Liver (tissue), 9 donors: ENCODE measurements around the gene SLC37A4. TPM values are rescaled to one million over a fixed set of nuclear protein-coding genes. Genes with fewer than 3 reads are reported as not detected.
"Not testable (repeated sequence)": the region's sequence is repeated elsewhere in the genome, so short reads cannot be mapped to it uniquely, and the experiment has no call there.

Experiments
- DNase-seq: peaks from one replicate; pipeline ENCODE4 v3.0.0-alpha.2; 2017; ENCODE audit warnings: low spot score
- H3K27ac ChIP-seq, 2 donors: one replicate each; pipeline ENCODE4 v1.7.0; 2013; ENCODE audit warnings: inconsistent platforms in 2 of 2, low read length in 2 of 2, control low read depth in 1 of 2, low read depth in 1 of 2, mild to moderate bottlenecking in 1 of 2
- H3K27me3 ChIP-seq, 4 donors: one replicate each; pipeline versions ENCODE4 v1.6.1 to v1.7.0; 2013; ENCODE audit warnings: low read length in 3 of 4, inconsistent platforms in 1 of 4, mild to moderate bottlenecking in 1 of 4, moderate library complexity in 1 of 4; ENCODE audit not compliant: control insufficient read depth in 4 of 4, insufficient read depth in 4 of 4
- H3K36me3 ChIP-seq, 4 donors: one replicate each; pipeline versions ENCODE4 v1.6.1 to v1.7.0; 2013; ENCODE audit warnings: low read length in 3 of 4, mild to moderate bottlenecking in 3 of 4, low read depth in 1 of 4, moderate library complexity in 1 of 4; ENCODE audit not compliant: control insufficient read depth in 4 of 4, insufficient read depth in 3 of 4
- H3K4me1 ChIP-seq, 4 donors: one replicate each; pipeline versions ENCODE4 v1.6.1 to v1.7.0; 2013; ENCODE audit warnings: low read length in 3 of 4, mild to moderate bottlenecking in 3 of 4, moderate library complexity in 1 of 4; ENCODE audit not compliant: control insufficient read depth in 4 of 4, insufficient read depth in 4 of 4
- H3K4me3 ChIP-seq, 3 donors: one replicate each; pipeline versions ENCODE4 v1.6.1 to v1.7.0; 2013; ENCODE audit warnings: low read length in 3 of 3, control low read depth in 1 of 3, low read depth in 1 of 3, mild to moderate bottlenecking in 1 of 3
- H3K9ac ChIP-seq, 2 donors: one replicate each; pipeline ENCODE4 v1.7.0; 2013; ENCODE audit warnings: low read length in 2 of 2, mild to moderate bottlenecking in 2 of 2, moderate library complexity in 2 of 2, control low read depth in 1 of 2, low read depth in 1 of 2
- H3K9me3 ChIP-seq, 4 donors: one replicate each; pipeline versions ENCODE4 v1.6.1 to v1.7.0; 2013; ENCODE audit warnings: low read length in 3 of 4; ENCODE audit not compliant: control insufficient read depth in 4 of 4
- EGR1 ChIP-seq, 2 donors: IDR thresholded peaks; 2 replicates each; pipeline ENCODE4 v1.6.1; 2016 to 2018; ENCODE audit warnings: antibody characterized with exemption in 2 of 2, low read depth in 2 of 2
- FOXA1 ChIP-seq: IDR thresholded peaks from 2 replicates; pipeline ENCODE4 v1.6.1; 2016; ENCODE audit warnings: antibody characterized with exemption
- GABPA ChIP-seq, 2 donors: IDR thresholded peaks in 1 of 2; conservative IDR thresholded peaks in 1 of 2; 2 replicates each; pipeline ENCODE4 v1.6.1; 2016; ENCODE audit warnings: antibody characterized with exemption in 2 of 2, mild to moderate bottlenecking in 1 of 2, moderate library complexity in 1 of 2
- HNF4A ChIP-seq, 2 donors: conservative IDR thresholded peaks; 2 replicates each; pipeline ENCODE4 v1.6.1; 2016; ENCODE audit warnings: antibody characterized with exemption in 2 of 2, mild to moderate bottlenecking in 2 of 2
- HNF4G ChIP-seq: IDR thresholded peaks from 2 replicates; pipeline ENCODE4 v1.6.1; 2016; ENCODE audit warnings: antibody characterized with exemption
- RAD21 ChIP-seq, 2 donors: IDR thresholded peaks; 2 replicates each; pipeline ENCODE4 v1.6.1; 2016; ENCODE audit warnings: antibody characterized with exemption in 2 of 2, mild to moderate bottlenecking in 2 of 2
- REST ChIP-seq: IDR thresholded peaks from 2 replicates; pipeline ENCODE4 v1.6.1; 2016; ENCODE audit warnings: antibody characterized with exemption, mild to moderate bottlenecking
- RXRA ChIP-seq, 2 donors: IDR thresholded peaks; 2 replicates each; pipeline ENCODE4 v1.6.1; 2017 to 2018; ENCODE audit warnings: antibody characterized with exemption in 2 of 2, mild to moderate bottlenecking in 1 of 2
- TAF1 ChIP-seq: conservative IDR thresholded peaks from 2 replicates; pipeline ENCODE4 v1.6.1; 2016; ENCODE audit warnings: antibody characterized with exemption, mild to moderate bottlenecking
- WGBS: extraction: QIAGEN DNeasy Blood & Tissue Kit; methylation state at CpG from one replicate; pipeline ENCODE4 v1.1.7; 2013; 5-methylcytosine and 5-hydroxymethylcytosine counted together
- polyA plus RNA-seq, 2 donors: library from polyadenylated mRNA; stranded (reverse) in 1 of 2; unstranded in 1 of 2; fragments of 200-250 nt in 1 of 2; fragments of >200 nt in 1 of 2; fragmentation: Nextera tagmentation in 1 of 2; extraction: Ambion mirVana in 1 of 2; gene quantifications; one replicate each; pipeline versions ENCODE4 v1.2.1 to v1.2.3, GENCODE V29; 2013 to 2015
- total RNA-seq, 2 donors: library from RNA; depleted of rRNA; stranded (reverse); fragments of >200 nt; gene quantifications; one replicate each; pipeline ENCODE4 v1.2.3, GENCODE V29; 2014
- TF ChIP-seq, protein P1 (sequence below): IDR thresholded peaks from 2 replicates; pipeline ENCODE4 v1.6.1; 2016; ENCODE audit warnings: antibody characterized with exemption
- TF ChIP-seq, protein P2 (sequence below): IDR thresholded peaks from 2 replicates; pipeline ENCODE4 v1.6.1; 2016; ENCODE audit warnings: antibody characterized with exemption
- TF ChIP-seq, protein P3 (sequence below): IDR thresholded peaks from 2 replicates; pipeline ENCODE4 v1.6.1; 2016; ENCODE audit warnings: antibody characterized with exemption
- donor health status: healthy.
- donor health status: healthy.
- donor health status: healthy.
- donor health status: healthy.
- donor health status: healthy.

Gene SLC37A4
- total and polyA plus RNA-seq, 4 donors: 62.7 to 184 (median 96.3) TPM

DNA sequence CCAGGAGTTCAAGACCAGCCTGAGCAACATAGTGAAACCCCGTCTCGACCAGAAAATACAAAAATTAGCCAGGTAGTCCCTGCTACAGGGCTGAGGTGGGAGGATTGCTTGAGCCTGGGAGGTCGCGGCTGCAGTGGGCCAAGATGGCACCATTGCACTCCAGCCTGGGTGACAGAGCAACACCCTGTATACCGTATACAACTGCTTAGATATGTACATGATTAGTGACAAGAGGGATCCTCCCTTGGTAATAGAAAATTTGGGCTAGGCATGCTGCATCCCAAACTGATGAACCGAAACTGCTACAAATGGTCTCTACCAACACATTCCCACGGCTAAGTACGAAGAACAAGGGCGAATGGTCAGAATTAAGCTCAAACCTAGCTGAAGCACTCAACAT is 12.2 kb upstream of the SLC37A4 start (continued):
- TF ChIP-seq, protein P1, sequence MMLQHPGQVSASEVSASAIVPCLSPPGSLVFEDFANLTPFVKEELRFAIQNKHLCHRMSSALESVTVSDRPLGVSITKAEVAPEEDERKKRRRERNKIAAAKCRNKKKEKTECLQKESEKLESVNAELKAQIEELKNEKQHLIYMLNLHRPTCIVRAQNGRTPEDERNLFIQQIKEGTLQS: no peak

- 95% methylated on average over 4 of the region's 4 CpGs for WGBS
- DNase-seq: no peak
- TF ChIP-seq, protein P2, sequence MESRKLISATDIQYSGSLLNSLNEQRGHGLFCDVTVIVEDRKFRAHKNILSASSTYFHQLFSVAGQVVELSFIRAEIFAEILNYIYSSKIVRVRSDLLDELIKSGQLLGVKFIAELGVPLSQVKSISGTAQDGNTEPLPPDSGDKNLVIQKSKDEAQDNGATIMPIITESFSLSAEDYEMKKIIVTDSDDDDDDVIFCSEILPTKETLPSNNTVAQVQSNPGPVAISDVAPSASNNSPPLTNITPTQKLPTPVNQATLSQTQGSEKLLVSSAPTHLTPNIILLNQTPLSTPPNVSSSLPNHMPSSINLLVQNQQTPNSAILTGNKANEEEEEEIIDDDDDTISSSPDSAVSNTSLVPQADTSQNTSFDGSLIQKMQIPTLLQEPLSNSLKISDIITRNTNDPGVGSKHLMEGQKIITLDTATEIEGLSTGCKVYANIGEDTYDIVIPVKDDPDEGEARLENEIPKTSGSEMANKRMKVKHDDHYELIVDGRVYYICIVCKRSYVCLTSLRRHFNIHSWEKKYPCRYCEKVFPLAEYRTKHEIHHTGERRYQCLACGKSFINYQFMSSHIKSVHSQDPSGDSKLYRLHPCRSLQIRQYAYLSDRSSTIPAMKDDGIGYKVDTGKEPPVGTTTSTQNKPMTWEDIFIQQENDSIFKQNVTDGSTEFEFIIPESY: no peak
- TF ChIP-seq EGR1 (IDR thresholded peaks at IDR 0.05; ENCODE audit: low read depth in 2 of 2) (no peak), RXRA (IDR thresholded peaks at IDR 0.05) (no peak), FOXA1 (no peak), REST (no peak), RAD21 (IDR thresholded peaks at IDR 0.05) (no peak), TAF1 (no peak), HNF4A (conservative IDR thresholded peaks at IDR 0.05) (no peak), HNF4G (no peak), GABPA (IDR thresholded peaks at IDR 0.05 in 1 of 2, conservative IDR thresholded peaks at IDR 0.05 in 1 of 2) (no peak)
- TF ChIP-seq, protein P3, sequence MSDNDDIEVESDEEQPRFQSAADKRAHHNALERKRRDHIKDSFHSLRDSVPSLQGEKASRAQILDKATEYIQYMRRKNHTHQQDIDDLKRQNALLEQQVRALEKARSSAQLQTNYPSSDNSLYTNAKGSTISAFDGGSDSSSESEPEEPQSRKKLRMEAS: no peak
Measured at GRCh38 chr11:119041821-119042514, 11.3 kb upstream of the SLC37A4 start.

DNA sequence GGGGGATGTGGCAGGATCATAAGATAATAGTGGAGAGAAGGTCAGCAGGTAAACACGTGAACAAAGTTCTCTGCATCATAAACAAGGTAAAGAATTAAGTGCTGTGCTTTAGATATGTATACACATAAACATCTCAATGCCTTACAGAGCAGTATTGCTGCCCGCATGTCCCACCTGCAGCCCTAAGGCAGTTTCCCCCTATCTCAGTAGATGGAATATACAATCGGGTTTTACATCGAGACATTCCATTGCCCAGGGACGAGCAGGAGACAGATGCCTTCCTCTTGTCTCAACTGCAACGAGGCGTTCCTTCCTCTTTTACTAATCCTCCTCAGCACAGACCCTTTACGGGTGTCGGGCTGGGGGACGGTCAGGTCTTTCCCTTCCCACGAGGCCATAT is 8.8 kb upstream of the SLC37A4 start:
- WGBS: 62% methylated on average over 11 of the region's 11 CpGs
- H3K27ac ChIP-seq, DNase-seq: not testable (repeated sequence)

More at GRCh38 chr11:119041821-119042514, 11.3 kb upstream of the SLC37A4 start:
- no peaks in the 10 kb centered on the region for H3K27me3 ChIP-seq
- H3K9me3 ChIP-seq: no peaks in the 10 kb centered on the region
- H3K4me3 ChIP-seq: no peak overlapping the region
- peaks cover 8 to 24% (median 15%) of the 10 kb centered on the region in 4 donors for H3K36me3 ChIP-seq
- no peak overlapping the region for H3K27ac ChIP-seq
- H3K9ac ChIP-seq: no peak overlapping the region
- no peaks in the 10 kb centered on the region for H3K4me1 ChIP-seq

More for the DNA sequence above, 8.8 kb upstream of the SLC37A4 start:
- not testable (repeated sequence) for H3K4me1 ChIP-seq, H3K4me3 ChIP-seq, H3K27me3 ChIP-seq, H3K9ac ChIP-seq, H3K36me3 ChIP-seq, H3K9me3 ChIP-seq
